C4-2B (cell line): ENCODE data around the gene TOR2A.

Experiments
- ZFX ChIP-seq: fragments of 450-650 bp; IDR thresholded peaks from 2 replicates; pipeline ENCODE4 v1.6.1; 2017
- TF ChIP-seq, protein P1 (sequence below): fragments of 450-650 bp; conservative IDR thresholded peaks from 2 replicates; pipeline ENCODE4 v1.5.1; 2017; ENCODE audit warnings: mild to moderate bottlenecking

DNA sequence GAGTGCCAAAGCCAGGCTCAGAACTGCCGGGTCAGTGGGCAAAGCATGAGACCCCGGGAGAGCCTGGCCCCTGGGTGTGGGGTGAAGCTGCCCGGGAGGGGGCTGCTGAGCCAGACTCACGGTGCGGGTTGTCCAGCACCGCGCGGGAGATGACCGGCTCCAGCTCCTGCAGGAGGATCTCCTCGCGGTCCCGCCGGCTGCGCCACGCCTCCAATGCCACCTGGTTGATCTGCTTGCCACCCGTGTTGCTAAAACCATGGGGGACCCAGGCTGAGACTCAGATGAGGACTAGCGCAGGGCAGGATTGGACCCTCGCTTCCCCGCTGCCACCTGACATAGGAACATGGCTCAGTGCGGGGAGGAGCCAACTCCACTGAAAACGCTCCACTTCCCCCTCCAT, 2.6 kb downstream of the TOR2A start:
- TF ChIP-seq, protein P1, sequence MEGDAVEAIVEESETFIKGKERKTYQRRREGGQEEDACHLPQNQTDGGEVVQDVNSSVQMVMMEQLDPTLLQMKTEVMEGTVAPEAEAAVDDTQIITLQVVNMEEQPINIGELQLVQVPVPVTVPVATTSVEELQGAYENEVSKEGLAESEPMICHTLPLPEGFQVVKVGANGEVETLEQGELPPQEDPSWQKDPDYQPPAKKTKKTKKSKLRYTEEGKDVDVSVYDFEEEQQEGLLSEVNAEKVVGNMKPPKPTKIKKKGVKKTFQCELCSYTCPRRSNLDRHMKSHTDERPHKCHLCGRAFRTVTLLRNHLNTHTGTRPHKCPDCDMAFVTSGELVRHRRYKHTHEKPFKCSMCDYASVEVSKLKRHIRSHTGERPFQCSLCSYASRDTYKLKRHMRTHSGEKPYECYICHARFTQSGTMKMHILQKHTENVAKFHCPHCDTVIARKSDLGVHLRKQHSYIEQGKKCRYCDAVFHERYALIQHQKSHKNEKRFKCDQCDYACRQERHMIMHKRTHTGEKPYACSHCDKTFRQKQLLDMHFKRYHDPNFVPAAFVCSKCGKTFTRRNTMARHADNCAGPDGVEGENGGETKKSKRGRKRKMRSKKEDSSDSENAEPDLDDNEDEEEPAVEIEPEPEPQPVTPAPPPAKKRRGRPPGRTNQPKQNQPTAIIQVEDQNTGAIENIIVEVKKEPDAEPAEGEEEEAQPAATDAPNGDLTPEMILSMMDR = no peak
- TF ChIP-seq ZFX = no peak
